Suppressor macrophage (primary cell): ENCODE measurements around the gene RASA3.

ENCODE experiments used
- DNase-seq, 4 experiments: peaks; one replicate each; pipeline ENCODE4 v3.0.0-alpha.2; 2020 to 2022

RASA3 gene

GRCh38 chr13:113930671-113931637 lies 201.5 kb downstream of the RASA3 start:
- no peak for DNase-seq

GRCh38 chr13:113929628-113930615 lies 202.5 kb downstream of the RASA3 start:
- DNase-seq, result no peak

DNA sequence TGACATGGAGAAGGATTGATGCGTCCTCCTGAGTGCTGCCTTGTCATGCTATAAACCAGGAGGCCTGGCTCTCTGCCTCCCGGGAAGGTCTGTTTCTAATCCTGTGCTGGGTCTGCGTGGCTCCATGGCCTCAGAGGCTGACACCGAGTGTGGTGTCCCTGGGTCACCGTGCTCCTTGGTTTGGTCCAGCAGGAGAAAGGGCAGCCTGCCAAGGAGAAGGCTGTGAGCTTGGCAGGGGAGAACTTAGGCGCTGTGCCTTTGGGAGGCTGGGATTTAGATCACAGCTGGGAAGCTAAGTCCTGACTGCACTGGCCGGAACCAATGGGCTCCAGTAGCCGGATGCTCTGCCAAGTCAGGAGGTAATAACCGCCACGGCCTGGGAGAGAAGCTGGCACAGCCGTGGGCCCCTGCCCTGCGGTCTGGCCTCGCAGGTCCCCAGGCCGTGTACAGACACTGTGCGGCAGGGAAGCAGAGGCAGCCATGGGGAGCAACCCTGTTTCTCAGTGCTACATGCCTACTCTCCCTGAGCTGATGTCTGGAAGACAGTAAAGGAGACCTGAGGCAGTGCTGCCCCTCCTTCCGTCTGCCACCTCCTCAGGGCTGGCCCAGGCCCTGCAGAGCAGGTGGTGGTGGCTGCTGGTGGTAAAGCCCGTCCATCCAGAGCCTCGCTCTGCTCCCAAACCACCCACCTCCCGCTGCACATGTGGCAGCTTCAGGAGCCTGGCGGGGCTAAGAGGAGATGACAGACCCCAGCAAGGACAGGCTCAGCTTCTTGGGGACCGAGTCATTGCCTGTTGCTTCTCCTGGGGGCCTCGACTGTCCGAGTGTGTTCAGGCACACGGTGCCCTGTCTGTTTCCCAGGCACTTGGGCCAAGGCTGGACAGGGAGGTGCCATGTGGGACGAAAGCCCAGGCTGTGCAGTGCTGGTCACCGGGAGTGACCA lies 203.5 kb downstream of the RASA3 start:
- no peak for DNase-seq
